GM12891 (cell line): ENCODE results near the gene ABTB2.

Source experiments
- DNase-seq: peaks from one replicate; pipeline ENCODE4 v3.0.0; 2011; ENCODE audit warnings: low spot score; ENCODE audit not compliant: insufficient read length
- FAIRE-seq: peaks from 2 replicates; lab custom pipeline; 2011; peaks lifted over from hg19 to GRCh38; lab: Jason Lieb, UNC
- PAX5 ChIP-seq: IDR thresholded peaks from 2 replicates; pipeline ENCODE4 v1.6.1; 2011; ENCODE audit warnings: low read length, moderate library complexity, mild to moderate bottlenecking; ENCODE audit not compliant: insufficient read depth, severe bottlenecking
- POLR2A ChIP-seq: IDR thresholded peaks from 2 replicates; pipeline ENCODE4 v1.6.1; 2011; ENCODE audit warnings: low read depth, low read length, control low read depth
- POLR2AphosphoS5 ChIP-seq: IDR thresholded peaks from 2 replicates; pipeline ENCODE4 v1.6.1; 2011; ENCODE audit warnings: low read depth, low read length, control low read depth
- POU2F2 ChIP-seq: IDR thresholded peaks from 2 replicates; pipeline ENCODE4 v1.6.1; 2011; ENCODE audit warnings: low read depth, mild to moderate bottlenecking, control low read depth, low read length, moderate library complexity
- SPI1 ChIP-seq: IDR thresholded peaks from 2 replicates; pipeline ENCODE4 v1.6.1; 2011; ENCODE audit warnings: low read depth, low read length, control low read depth
- TAF1 ChIP-seq: IDR thresholded peaks from 2 replicates; pipeline ENCODE4 v1.6.1; 2011; ENCODE audit warnings: low read depth, low read length, control low read depth

Gene ABTB2

GRCh38 chr11:34313099-34313517 lies 44.7 kb downstream of the ABTB2 start:
- FAIRE-seq (no peak), DNase-seq (peak; percentile 31)
- TF ChIP-seq SPI1 (no peak), PAX5 (no peak), POLR2A (no peak), TAF1 (no peak), POLR2AphosphoS5 (no peak), POU2F2 (no peak)

GRCh38 chr11:34311126-34311525 lies 46.7 kb downstream of the ABTB2 start:
- TF ChIP-seq TAF1 = no peak
- no peak for TF ChIP-seq SPI1
- TF ChIP-seq POLR2A = no peak
- TF ChIP-seq POU2F2 = no peak
- TF ChIP-seq PAX5 = no peak
- TF ChIP-seq POLR2AphosphoS5 = no peak
- FAIRE-seq (no peak), DNase-seq (no peak)

DNA sequence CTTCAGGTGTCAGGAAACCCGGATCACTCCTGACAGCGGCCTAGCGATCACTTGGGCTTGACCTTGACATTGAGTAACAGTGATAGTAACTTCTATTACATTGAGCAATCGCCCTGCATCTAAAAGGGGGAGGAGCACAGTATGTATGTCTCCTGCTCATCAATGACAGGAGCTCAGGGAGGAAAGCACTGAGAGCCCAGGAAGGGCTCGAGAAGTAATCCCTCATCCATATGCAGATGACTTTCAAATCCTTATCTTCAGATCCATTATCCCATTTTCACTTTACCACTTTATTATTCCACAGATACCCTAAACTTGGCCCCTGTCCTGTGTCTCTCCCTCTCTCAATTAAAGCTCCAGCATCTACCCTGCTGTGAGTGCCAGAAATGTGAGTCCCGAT lies 47.8 kb downstream of the ABTB2 start:
- DNase-seq = no peak
- TF ChIP-seq SPI1 (no peak), POU2F2 (no peak), TAF1 (no peak), PAX5 (no peak), POLR2A (no peak), POLR2AphosphoS5 (no peak)
- FAIRE-seq = no peak

- TF ChIP-seq PAX5 (no peak), POU2F2 (no peak), POLR2AphosphoS5 (no peak), SPI1 (no peak), TAF1 (no peak)
- FAIRE-seq = no peak
- DNase-seq = no peak
These were observed 48.8 kb downstream of the ABTB2 start for GRCh38 chr11:34308913-34309585.

- no peak for DNase-seq
- TF ChIP-seq TAF1 (no peak), SPI1 (no peak), PAX5 (no peak), POU2F2 (no peak), POLR2A (no peak), POLR2AphosphoS5 (no peak)
- FAIRE-seq = no peak
These were observed 49.5 kb downstream of the ABTB2 start for GRCh38 chr11:34308049-34308912.

DNA sequence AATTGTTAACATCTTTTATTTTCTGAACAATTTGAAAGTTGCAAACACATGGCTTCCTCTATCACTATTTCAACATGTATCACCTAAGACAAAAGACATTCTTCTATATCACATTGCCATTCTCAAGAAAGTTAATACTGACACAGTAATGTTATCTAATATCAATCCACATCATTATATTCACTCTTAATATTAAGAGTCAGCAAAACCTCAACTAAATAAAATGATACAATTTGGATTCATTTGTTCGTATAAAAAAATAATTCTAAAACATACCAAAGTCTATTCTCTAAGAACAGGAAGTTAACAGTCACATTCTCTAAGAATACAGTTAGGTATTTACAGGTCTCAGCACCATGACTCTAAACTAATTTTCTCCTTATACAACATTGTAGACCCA lies 52.0 kb downstream of the ABTB2 start:
- no peak for TF ChIP-seq POLR2A
- TF ChIP-seq POU2F2 = no peak
- no peak for TF ChIP-seq SPI1
- no peak for FAIRE-seq
- DNase-seq = no peak

- FAIRE-seq (no peak), DNase-seq (no peak)
- TF ChIP-seq TAF1 = no peak
- no peak for TF ChIP-seq SPI1
- TF ChIP-seq POLR2A = no peak
- TF ChIP-seq POLR2AphosphoS5 = no peak
- TF ChIP-seq POU2F2 = no peak
- TF ChIP-seq PAX5 = no peak
These were observed 52.6 kb downstream of the ABTB2 start for GRCh38 chr11:34305193-34305592.

GRCh38 chr11:34303028-34303570 lies 54.7 kb downstream of the ABTB2 start:
- TF ChIP-seq POLR2A = no peak
- TF ChIP-seq PAX5 = no peak
- no peak for TF ChIP-seq POU2F2
- no peak for TF ChIP-seq POLR2AphosphoS5
- TF ChIP-seq SPI1 = no peak
- TF ChIP-seq TAF1 = no peak
- FAIRE-seq = no peak

DNA sequence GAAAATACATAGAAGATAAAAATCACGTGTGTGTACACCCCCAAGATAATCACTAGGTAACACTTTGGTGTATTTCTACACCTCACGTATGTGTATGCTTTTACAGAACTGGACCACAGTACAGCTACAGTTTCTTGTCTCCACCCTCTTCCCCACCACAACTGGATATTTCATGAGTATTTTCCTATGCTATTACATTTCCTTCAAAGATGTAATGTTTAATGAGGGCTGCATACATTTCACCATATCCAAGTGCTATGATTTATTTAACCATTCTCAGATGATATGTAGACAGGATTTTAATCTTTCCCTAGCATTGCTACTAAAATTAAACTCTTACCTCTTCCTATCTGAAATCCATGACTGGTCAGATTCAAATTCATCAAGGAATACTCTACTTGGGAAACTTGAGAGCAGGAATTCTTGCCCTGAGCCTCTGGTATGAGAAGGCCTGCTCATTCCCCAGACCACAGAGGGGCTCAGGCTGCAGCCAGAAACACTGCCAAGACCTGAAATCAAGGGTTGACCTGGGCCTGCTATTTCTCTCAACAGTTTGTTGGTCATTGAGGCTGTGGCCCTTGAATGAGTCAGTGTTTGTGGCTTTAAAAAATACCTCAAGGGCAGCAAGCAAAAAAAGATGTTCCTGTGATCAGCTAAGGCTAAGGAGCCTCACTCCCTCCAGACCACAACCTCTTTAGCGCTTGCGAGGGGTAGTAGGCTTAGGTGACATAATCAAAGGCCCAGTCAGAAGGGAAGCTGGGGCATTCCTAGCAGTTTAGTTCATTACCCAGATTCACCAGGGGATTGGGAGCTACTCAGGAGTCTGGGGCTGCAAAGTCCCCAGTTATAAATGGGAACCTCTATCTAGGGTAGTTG lies 55.5 kb downstream of the ABTB2 start:
- DNase-seq = no peak
- TF ChIP-seq TAF1 = no peak
- no peak for TF ChIP-seq POLR2A
- TF ChIP-seq POU2F2 = no peak
- TF ChIP-seq PAX5 = no peak
- TF ChIP-seq POLR2AphosphoS5 = no peak
- no peak for TF ChIP-seq SPI1
- FAIRE-seq = peak; percentile 40

More at GRCh38 chr11:34303028-34303570, 54.7 kb downstream of the ABTB2 start:
- no peak for DNase-seq

DNA sequence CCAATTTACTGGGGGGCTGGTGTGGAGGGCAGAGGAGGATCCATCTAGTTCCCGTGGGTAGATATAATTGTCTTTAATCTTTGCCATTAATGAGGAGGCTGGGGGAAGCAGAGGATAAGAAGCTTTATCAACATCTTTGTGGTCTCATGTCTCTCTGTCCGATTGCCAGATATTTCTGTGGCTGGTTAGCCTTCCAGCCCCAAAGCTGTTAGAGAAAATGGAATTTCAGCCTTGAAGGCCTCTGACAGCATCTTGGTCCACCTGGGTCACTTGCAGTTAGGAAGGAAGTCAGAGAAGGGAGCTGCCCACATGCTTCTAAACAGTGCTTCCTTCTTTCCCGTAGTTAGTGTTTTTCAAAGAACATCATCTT lies 56.9 kb downstream of the ABTB2 start:
- peak; percentile 69 for FAIRE-seq

More for the DNA sequence above, 56.9 kb downstream of the ABTB2 start:
- TF ChIP-seq SPI1 (no peak), POLR2AphosphoS5 (no peak), PAX5 (no peak), POU2F2 (no peak), TAF1 (no peak), POLR2A (no peak)
- no peak for DNase-seq
